ENCODE measurements around the gene ACVR1C. TPM values are rescaled to one million over a fixed set of nuclear protein-coding genes. Genes with fewer than 3 reads are reported as not detected.
A peak's percentile ranks its signal among the peaks of the same experiment; 100 is the strongest.

Gene ACVR1C
- total RNA-seq, 1 experiment from 2014 or later = not detected

DNA sequence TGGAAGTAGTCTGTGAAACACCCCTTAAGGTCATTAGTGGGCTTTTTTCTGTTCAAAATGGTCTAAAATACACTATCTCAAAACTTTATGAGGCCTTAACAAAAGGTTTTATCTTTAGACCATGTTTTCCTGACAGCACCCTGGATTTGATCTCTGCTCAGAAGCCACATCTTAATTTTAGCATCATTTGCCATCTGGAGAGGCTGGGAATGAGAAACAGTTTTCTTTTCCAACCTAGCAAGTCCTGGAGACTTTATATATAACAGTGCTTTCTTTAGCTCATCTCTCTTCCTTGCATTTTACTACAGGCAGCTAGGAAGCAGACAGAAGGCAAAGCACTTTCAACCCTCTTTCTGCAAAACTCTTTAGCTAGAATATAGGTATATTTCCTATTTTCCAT, 122.1 kb downstream of the ACVR1C start:
- DNase-seq (ENCODE audit: low spot score) = no peak
- in situ Hi-C loops (cut with HindIII; ENCODE audit: low sequenced_read_pairs) = no loop called here

DNA sequence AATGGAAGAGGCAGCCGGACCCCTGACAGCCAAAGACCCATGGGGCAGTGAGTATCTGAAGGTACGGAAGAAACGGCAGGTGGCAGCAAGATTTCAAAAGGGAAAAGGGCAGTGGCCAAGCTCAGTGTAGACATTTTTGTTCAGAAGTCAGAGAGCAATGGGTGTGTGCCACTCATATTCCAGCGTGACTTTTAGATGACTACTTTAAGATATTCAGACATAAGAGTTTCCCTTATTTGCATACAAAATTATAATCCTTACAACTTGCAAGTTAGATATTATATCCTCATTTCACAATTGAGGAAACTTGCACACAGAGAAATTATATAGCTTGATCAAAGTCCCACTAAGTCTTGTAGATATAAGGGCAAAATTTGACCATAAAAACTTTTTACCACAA, 124.0 kb downstream of the ACVR1C start:
- no peak for DNase-seq (ENCODE audit: low spot score)
- in situ Hi-C loops (cut with HindIII; ENCODE audit: low sequenced_read_pairs) = no loop called here

DNA sequence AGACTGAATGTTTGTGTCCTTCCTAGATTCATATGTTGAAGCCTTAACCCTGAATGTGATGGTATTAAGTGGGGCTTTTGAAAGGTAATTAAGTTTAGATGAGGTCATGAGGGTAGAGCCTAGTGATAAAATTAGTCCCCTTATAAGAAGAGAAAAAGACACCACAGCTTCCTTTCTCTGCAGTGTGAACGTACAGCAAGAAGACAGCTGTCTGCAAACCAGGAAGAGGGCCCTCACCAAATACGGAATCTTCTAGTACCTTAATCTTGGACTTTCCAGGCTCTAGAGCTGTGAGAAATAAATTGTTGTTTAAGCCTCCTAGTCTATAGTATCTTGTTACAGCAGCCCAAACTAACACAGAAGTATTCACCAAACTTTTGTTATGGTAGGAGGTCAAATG, 127.6 kb downstream of the ACVR1C start:
- in situ Hi-C loops (cut with HindIII; ENCODE audit: low sequenced_read_pairs) = no loop called here

GRCh38 chr2:157500334-157500733, 128.3 kb downstream of the ACVR1C start:
- in situ Hi-C loops (cut with HindIII; ENCODE audit: low sequenced_read_pairs) = no loop called here
- DNase-seq (ENCODE audit: low spot score) = no peak

More for the DNA sequence above, 127.6 kb downstream of the ACVR1C start:
- no peak for DNase-seq (ENCODE audit: low spot score)

- in situ Hi-C loops (cut with HindIII; ENCODE audit: low sequenced_read_pairs) = no loop called here
- no peak for DNase-seq (ENCODE audit: low spot score)
Measured at GRCh38 chr2:157498483-157498882, 130.2 kb downstream of the ACVR1C start.

DNA sequence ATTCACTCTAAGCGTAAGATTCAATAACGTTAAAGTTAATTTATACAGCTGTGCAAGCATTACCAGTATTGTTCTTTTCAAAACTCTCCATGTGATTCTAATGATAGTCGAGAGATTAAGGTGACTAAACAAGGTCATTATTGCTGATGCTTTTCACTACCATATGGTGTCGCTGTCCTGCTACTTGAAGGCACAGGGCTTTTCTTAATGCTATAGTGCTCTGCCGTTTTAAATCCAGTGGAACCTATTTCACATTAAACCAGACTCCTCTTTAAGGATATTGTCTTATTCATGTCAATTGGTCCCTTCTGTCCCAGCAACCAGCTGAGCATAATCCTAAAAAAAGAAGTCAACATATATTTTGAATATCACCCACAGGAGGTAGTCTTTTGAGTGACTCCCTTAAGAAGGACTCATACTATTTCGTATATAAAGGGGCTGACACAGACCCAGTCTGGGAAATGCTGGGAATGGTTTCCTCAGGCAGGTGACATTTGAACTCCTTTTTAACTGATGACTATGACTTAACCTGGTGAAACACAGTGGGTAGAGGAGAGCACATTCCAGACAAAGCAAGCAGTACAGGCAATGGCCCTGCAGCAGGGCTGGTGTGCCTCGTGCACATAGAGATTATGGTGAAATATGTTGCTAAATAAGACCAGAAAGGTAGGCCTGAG, 130.9 kb downstream of the ACVR1C start:
- in situ Hi-C loops (cut with HindIII; ENCODE audit: low sequenced_read_pairs) = no loop called here
- DNase-seq (ENCODE audit: low spot score) = peak; percentile 32

DNA sequence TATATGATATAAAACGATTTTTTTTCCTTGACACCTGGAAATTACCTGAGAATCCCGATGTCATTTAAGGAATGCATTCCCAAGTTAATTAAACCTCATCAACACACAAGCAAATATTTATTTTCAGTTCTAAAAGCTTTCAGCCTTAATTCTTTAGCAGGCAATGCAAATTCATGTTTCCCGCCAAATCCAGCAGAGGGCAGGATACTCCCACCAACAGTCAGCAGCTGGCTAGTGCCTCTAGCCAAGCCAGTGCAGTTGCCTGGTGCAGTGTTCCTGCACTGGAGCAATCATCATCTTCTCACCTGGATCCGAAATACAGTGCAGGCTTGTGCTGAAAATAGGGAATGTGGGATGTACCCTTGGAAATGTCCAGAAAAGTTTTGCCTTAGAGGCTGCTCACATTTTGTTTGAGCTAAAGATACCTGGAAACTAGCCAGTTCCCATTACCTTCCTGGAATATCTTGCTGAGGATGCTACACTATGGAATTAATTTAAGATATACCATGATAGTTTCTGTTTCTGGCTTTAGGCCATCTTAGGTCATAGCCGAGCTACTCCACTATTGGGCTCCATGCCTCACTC, 136.4 kb downstream of the ACVR1C start:
- in situ Hi-C loops (cut with HindIII; ENCODE audit: low sequenced_read_pairs) = no loop called here
- DNase-seq (ENCODE audit: low spot score) = peak; percentile 59

GRCh38 chr2:157489983-157490382, 138.7 kb downstream of the ACVR1C start:
- no peak for DNase-seq (ENCODE audit: low spot score)
- in situ Hi-C loops (cut with HindIII; ENCODE audit: low sequenced_read_pairs) = no loop called here

- in situ Hi-C loops (cut with HindIII; ENCODE audit: low sequenced_read_pairs) = no loop called here
- DNase-seq (ENCODE audit: low spot score) = no peak
Measured at GRCh38 chr2:157488877-157489276, 139.8 kb downstream of the ACVR1C start.

DNA sequence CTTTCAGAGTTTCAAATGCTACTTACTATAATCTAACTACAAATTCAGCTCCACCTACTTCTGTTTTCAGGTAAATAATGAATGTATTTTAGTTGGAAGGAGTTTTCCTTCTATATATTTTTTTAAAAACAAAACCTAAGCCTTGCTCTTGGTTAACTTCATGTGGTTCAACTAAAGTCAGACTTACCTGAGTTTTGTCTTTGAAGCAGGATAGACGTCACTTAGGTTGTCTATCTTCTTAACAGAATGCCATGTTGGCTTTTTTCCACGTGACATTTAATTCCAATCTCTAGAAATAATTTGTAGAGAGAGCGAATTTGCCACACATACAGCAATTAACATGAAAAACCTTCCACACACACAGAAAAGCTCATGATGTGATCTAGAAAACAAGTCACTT, 140.9 kb downstream of the ACVR1C start:
- in situ Hi-C loops (cut with HindIII; ENCODE audit: low sequenced_read_pairs) = no loop called here
- no peak for DNase-seq (ENCODE audit: low spot score)

- in situ Hi-C loops (cut with HindIII; ENCODE audit: low sequenced_read_pairs) = no loop called here
- no peak for DNase-seq (ENCODE audit: low spot score)
Measured at GRCh38 chr2:157487271-157487610, 141.4 kb downstream of the ACVR1C start.

DNA sequence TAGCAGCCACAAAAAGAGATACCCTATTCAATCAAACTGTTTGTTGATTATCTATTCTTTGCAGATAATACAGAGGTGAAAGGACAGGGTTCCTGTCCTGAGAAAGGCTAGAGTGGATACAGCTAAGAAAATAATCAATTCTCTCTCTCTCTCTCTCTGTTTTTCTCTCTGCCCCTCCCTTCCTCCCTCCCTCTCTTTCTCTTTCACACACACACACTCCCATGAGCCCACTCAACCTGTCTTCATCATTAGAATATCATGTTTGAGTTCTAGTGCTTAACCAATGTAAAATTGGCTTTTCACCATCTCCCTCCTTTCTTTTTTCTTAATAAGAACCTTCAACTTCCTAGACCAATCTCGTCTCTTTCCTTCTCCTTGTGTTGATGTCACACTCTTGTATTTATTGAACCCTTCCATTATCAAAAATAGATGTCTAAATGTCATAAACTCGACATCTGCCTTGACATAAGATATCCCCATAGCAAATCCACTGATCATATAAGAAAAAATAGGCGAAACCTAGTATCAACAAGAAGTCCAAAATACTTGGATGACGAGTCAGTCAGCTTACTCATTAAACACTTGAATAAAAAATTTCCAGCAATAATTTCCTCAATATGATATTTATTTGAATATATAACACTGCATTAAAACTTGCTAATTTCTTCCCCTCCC, 141.9 kb downstream of the ACVR1C start:
- in situ Hi-C loops (cut with HindIII; ENCODE audit: low sequenced_read_pairs) = no loop called here
- no peak for DNase-seq (ENCODE audit: low spot score)

DNA sequence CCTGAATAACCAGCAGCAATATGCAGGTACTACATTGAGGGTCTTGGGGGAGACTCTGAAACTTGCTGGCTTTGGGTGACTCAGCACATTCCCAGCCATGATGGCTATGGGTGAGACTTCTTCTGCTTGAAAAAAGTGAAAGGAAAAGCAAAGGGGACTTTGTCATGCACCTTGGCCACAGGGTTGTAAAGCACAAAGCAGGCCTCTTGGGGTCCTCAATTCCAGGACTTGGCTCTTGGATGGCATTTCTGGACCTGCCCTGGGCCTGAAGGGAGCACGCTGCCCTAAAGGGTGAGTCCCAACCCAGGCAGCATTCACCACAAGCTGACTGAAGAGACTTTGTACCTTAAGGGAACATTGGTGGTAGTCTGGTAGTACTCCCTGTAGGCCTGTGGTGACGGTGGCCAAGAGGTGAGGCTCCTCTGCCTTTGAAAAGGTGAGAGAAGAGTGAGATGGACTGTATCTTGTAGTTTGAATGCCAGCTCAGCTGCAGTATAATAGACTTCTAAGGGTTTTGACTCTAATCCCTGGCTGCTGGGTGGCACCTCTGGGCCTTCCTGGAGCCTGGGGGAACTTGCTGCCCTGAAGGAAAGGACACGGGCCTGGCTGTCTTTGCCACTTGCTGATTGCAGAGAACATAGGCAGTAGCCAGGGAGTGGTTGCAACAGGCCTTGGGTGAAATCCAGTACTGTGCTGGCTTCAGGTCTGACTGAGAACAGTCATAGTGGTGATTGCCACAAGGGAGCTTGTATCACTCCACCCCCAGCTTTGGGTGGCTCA, 148.3 kb downstream of the ACVR1C start:
- DNase-seq (ENCODE audit: low spot score) = no peak
- in situ Hi-C loops (cut with HindIII; ENCODE audit: low sequenced_read_pairs) = no loop called here

GRCh38 chr2:157479081-157480027, 149.3 kb downstream of the ACVR1C start:
- no peak for DNase-seq (ENCODE audit: low spot score)
- in situ Hi-C loops (cut with HindIII; ENCODE audit: low sequenced_read_pairs) = no loop called here

GRCh38 chr2:157477919-157478318, 150.7 kb downstream of the ACVR1C start:
- in situ Hi-C loops (cut with HindIII; ENCODE audit: low sequenced_read_pairs) = no loop called here
- DNase-seq (ENCODE audit: low spot score) = no peak

DNA sequence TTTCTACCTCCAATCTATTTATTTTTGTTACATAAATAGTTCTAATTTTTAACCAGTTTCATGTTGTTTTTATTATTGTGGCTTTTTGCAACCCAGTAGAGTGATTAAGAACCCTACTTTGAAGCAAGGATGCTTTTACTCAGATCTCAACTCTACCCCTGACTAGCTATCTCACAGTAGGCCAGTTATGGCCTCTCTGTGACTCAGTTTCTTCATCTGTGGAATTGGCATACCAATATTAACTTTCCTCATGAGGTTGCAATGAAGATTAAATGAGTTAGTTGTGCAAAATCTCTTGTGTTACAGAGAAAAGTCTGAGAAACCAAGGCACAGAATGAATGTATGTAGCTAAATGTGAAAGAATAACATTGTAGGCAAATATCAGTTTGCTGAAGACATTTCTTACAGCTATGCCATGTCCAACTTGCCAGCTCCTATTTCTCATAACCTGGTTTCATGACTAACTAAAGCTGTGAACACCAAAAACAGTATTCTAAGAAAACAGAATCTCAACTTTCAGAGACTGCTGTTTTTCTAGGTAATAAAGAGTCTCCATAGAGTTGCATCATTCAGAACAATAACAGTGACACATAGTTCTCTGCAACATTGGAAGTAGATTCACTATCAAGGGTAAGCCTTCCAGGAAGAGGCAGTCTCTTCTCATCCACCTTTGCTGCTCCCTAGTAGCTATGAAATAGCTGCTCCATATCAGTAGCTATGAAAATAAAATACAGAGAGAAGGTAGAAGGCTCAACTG, 151.5 kb downstream of the ACVR1C start:
- no peak for DNase-seq (ENCODE audit: low spot score)
- in situ Hi-C loops (cut with HindIII; ENCODE audit: low sequenced_read_pairs) = no loop called here
